Lung (tissue), 12 donors: Measurements from ENCODE around the gene DHCR24. TPM values are rescaled to one million over a fixed set of nuclear protein-coding genes. Genes with fewer than 3 reads are reported as not detected.

Experiments used
- ATAC-seq: fragments of 200-7000 bp; cut with Tn5 transposase; one replicate; pipeline ENCODE4 v1.9.1; 2020; ENCODE audit warnings: moderate number of reproducible peaks; ENCODE audit not compliant: insufficient read depth, low FRiP score
- DNase-seq, 3 donors: peaks; one replicate each; pipeline ENCODE4 v3.0.0-alpha.2; 2013 to 2017
- H3K27ac ChIP-seq, 2 donors: one replicate each; pipeline ENCODE4 v1.5.1; 2013; ENCODE audit warnings: mild to moderate bottlenecking in 2 of 2, moderate library complexity in 2 of 2, control low read depth in 1 of 2, inconsistent platforms in 1 of 2, low read depth in 1 of 2, low read length in 1 of 2
- H3K27me3 ChIP-seq, 3 donors: one replicate each; pipeline ENCODE4 v1.5.1; 2013; ENCODE audit warnings: low read length in 2 of 3; ENCODE audit not compliant: control insufficient read depth in 3 of 3, insufficient read depth in 3 of 3
- H3K36me3 ChIP-seq, 4 donors: one replicate each; pipeline ENCODE4 v1.5.1; 2013; ENCODE audit warnings: low read length in 4 of 4, mild to moderate bottlenecking in 1 of 4, moderate library complexity in 1 of 4; ENCODE audit not compliant: control insufficient read depth in 4 of 4, insufficient read depth in 4 of 4
- H3K4me1 ChIP-seq, 5 donors: one replicate each; pipeline ENCODE4 v1.5.1; 2013; ENCODE audit warnings: low read length in 5 of 5, mild to moderate bottlenecking in 2 of 5, moderate library complexity in 1 of 5; ENCODE audit not compliant: control insufficient read depth in 5 of 5, insufficient read depth in 5 of 5
- H3K4me3 ChIP-seq: one replicate; pipeline ENCODE4 v1.5.1; 2013; ENCODE audit warnings: mild to moderate bottlenecking, control low read depth, moderate library complexity
- H3K9ac ChIP-seq, 2 donors: one replicate each; pipeline ENCODE4 v1.5.1; 2013; ENCODE audit warnings: low read length in 2 of 2, control low read depth in 1 of 2; ENCODE audit not compliant: insufficient read depth in 1 of 2
- H3K9me3 ChIP-seq, 4 donors: one replicate each; pipeline ENCODE4 v1.5.1; 2013; ENCODE audit warnings: low read length in 3 of 4, mild to moderate bottlenecking in 1 of 4, moderate library complexity in 1 of 4; ENCODE audit not compliant: control insufficient read depth in 4 of 4, insufficient read depth in 3 of 4
- WGBS, 2 donors: extraction: QIAGEN DNeasy Blood & Tissue Kit; methylation state at CpG; one replicate each; pipeline ENCODE4 v1.1.7; 2013; 5-methylcytosine and 5-hydroxymethylcytosine counted together
- polyA plus RNA-seq, 2 donors: library from polyadenylated mRNA; stranded (reverse); fragments of 200-250 nt; gene quantifications; one replicate each; pipeline ENCODE4 v1.2.1, GENCODE V29; 2013
- total RNA-seq, 2 donors: library from RNA; depleted of rRNA in 1 of 2; stranded (reverse); fragments of >200 nt in 1 of 2; gene quantifications; one replicate each; pipeline ENCODE4 v1.2.1, GENCODE V29; 2014 to 2021
- TF ChIP-seq, protein P1 (sequence below): IDR thresholded peaks from 2 replicates; pipeline ENCODE4 v1.5.1; 2012; ENCODE audit warnings: mild to moderate bottlenecking; ENCODE audit errors: control extremely low read depth, extremely low read depth
- donor health status: control.
- donor health status: control.
- donor health status: Bipolar disorder and iron deficiency.
- donor health status: healthy.
- donor health status: DM: yes; HTN: yes; CAD: no.

DHCR24 gene
- total and polyA plus RNA-seq, 4 donors = 269 to 735 (median 436) TPM

DNA sequence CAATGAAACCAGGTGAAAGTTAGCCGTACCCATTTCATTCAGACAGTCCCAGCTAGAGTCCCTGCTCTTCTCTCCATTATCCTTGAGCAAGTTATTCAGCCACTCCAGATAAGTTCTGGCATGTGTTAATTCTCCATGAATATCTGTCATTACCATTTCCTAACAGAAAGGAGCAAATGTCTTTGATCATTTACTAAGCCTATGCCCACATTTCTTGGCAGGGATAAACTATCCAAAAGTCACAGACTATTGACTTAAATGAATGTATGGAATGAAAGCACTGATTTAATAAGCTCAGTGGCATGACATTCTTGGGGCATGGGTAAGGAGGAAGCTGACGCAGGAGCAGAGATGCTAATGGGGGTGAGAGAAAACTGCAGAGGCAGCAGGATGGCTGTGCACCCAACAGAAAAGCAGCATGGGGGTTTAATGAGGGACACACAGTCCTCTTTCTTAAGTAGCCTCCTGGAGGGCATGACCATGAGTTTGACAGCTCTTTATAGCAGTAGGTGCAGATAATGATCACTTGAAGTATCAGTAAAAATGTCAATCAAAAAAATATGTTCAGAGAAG, 17.6 kb upstream of the DHCR24 start:
- H3K36me3 ChIP-seq = no peaks in the 10 kb centered on the region
- no peak for ATAC-seq
- H3K27me3 ChIP-seq = no peaks in the 10 kb centered on the region
- no peaks in the 10 kb centered on the region for H3K4me1 ChIP-seq
- TF ChIP-seq, protein P1, sequence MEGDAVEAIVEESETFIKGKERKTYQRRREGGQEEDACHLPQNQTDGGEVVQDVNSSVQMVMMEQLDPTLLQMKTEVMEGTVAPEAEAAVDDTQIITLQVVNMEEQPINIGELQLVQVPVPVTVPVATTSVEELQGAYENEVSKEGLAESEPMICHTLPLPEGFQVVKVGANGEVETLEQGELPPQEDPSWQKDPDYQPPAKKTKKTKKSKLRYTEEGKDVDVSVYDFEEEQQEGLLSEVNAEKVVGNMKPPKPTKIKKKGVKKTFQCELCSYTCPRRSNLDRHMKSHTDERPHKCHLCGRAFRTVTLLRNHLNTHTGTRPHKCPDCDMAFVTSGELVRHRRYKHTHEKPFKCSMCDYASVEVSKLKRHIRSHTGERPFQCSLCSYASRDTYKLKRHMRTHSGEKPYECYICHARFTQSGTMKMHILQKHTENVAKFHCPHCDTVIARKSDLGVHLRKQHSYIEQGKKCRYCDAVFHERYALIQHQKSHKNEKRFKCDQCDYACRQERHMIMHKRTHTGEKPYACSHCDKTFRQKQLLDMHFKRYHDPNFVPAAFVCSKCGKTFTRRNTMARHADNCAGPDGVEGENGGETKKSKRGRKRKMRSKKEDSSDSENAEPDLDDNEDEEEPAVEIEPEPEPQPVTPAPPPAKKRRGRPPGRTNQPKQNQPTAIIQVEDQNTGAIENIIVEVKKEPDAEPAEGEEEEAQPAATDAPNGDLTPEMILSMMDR = no peak
- 61 to 70% methylated on average over 2 of the region's 2 CpGs for WGBS, 2 donors
- no peak overlapping the region for H3K4me3 ChIP-seq
- H3K27ac ChIP-seq = no peak overlapping the region
- no peaks in the 10 kb centered on the region for H3K9me3 ChIP-seq
- no peak overlapping the region for H3K9ac ChIP-seq
- DNase-seq = no peak

DNA sequence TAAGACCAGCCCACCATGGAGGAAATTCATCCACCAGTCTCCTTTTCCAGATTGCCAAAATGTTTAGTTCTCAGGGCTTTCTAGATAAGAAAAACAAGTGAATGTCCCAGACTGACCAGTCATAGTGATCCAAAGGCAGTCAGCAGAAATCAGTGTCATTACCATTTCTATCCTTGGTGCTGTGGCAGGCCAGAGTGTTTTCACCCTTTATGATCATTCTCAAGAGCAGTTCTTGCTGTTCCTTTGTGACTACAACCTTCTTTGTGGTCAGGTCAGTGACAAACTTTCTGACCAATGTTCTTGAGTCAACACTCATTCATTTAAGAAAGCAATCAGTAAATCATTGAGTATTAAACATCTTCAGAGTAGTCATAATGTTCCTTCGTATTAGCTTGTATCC, 7.3 kb upstream of the DHCR24 start:
- no peaks in the 10 kb centered on the region for H3K27me3 ChIP-seq
- no peak overlapping the region for H3K4me3 ChIP-seq
- H3K27ac ChIP-seq = no peak overlapping the region
- ATAC-seq = no peak
- H3K9ac ChIP-seq = no peak overlapping the region
- TF ChIP-seq, protein P1 = no peak
- 79 to 92% methylated on average over 1 of the region's 1 CpG for WGBS, 2 donors
- no peaks in the 10 kb centered on the region for H3K9me3 ChIP-seq
- peaks cover 0 to 6% (median 0%) of the 10 kb centered on the region in 5 donors for H3K4me1 ChIP-seq
- no peak for DNase-seq
- H3K36me3 ChIP-seq = no peaks in the 10 kb centered on the region

DNA sequence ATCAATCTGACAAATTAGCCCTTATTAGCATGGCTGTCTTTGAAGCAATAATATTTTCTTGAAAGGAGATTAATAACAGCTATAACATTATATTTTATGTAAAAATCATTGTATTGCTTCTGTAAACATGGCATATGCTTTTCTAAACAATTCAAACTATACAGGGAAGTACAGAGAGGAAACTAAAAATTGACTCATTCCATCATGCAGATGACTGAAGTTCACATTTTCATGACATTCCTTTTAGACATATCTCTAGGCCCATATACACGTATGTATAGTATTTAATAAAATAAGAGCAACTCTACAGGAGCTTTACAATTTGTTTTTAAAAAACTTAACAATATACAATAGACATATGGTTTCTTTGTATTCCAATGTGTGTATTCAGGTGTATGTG, 5.6 kb upstream of the DHCR24 start:
- DNase-seq = no peak
- WGBS, 2 donors = 71 to 77% methylated on average over 1 of the region's 1 CpG
- Histone ChIP-seq H3K9ac (no peak overlapping the region), H3K36me3 (no peaks in the 10 kb centered on the region), H3K27ac (no peak overlapping the region), H3K9me3 (no peaks in the 10 kb centered on the region), H3K4me3 (no peak overlapping the region), H3K4me1 (peaks cover 0 to 6% (median 4%) of the 10 kb centered on the region in 5 donors), H3K27me3 (no peaks in the 10 kb centered on the region)
- TF ChIP-seq, protein P1 = no peak
- ATAC-seq = no peak
